ENCODE measurements around the gene ZBTB2.
"Not testable (repeated sequence)": the region's sequence is repeated elsewhere in the genome, so short reads cannot be mapped to it uniquely, and the experiment has no call there.

The ZBTB2 gene

DNA sequence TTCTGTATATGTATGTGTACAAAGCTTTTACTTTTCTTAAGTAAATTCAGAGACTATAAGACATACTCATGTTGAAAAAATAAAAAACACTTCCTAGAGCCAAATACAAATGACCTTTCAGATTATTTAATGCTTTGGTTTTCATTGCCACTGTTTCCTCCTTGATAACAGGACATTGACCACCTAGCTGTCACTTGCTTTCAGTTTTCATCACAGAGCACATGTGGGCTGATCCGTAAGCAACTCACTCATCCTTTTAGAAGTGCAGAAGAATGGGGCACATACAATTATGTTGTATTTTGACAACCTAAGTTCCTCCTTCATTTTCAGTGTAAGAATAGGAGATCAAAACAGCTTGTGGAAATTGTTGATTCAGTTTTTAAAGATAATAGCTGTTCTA lies 6.2 kb downstream of the ZBTB2 start:
- no peak overlapping the region for H3K9ac ChIP-seq
- no peaks in the 10 kb centered on the region for H3K36me3 ChIP-seq (ENCODE audit: insufficient read depth)
- H3K27me3 ChIP-seq (ENCODE audit: insufficient read depth, low read depth): no peaks in the 10 kb centered on the region
- H4K20me1 ChIP-seq (ENCODE audit: insufficient read depth): no peaks in the 10 kb centered on the region
- no peak overlapping the region for H3K4me3 ChIP-seq (IDR thresholded peaks at IDR 0.05; ENCODE audit: insufficient read depth, low read depth, low read length)
- no peak overlapping the region for H3K4me2 ChIP-seq
- peaks cover 55% of the 10 kb centered on the region for H3K4me1 ChIP-seq (ENCODE audit: low read depth, poor library complexity, severe bottlenecking)
- TF ChIP-seq, protein P1, sequence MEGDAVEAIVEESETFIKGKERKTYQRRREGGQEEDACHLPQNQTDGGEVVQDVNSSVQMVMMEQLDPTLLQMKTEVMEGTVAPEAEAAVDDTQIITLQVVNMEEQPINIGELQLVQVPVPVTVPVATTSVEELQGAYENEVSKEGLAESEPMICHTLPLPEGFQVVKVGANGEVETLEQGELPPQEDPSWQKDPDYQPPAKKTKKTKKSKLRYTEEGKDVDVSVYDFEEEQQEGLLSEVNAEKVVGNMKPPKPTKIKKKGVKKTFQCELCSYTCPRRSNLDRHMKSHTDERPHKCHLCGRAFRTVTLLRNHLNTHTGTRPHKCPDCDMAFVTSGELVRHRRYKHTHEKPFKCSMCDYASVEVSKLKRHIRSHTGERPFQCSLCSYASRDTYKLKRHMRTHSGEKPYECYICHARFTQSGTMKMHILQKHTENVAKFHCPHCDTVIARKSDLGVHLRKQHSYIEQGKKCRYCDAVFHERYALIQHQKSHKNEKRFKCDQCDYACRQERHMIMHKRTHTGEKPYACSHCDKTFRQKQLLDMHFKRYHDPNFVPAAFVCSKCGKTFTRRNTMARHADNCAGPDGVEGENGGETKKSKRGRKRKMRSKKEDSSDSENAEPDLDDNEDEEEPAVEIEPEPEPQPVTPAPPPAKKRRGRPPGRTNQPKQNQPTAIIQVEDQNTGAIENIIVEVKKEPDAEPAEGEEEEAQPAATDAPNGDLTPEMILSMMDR (conservative IDR thresholded peaks at IDR 0.05; ENCODE audit: low read depth, low read length): no peak
- H3K27ac ChIP-seq: no peak overlapping the region
- H3K79me2 ChIP-seq (ENCODE audit: insufficient read depth, low read depth): peaks cover 85% of the 10 kb centered on the region
- H2AFZ ChIP-seq (ENCODE audit: low read depth): no peak overlapping the region

DNA sequence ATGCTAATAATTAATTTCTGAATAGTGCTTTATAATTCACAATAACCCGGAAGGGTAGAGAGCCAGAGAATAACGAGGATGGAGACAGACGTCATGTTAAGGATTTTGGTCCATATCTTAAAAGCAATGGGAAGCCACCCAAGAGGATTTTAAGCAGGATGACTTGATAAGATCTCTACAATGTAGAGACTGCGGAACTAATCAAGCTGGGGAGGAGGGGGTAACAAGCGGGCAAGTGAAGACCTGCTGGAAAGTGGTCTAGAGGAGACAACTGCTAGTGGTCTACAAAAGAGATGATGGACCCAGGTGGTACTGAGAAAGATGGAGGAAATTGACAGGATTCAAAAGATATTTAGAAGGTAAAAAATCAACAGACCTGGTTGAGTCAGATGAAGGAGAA lies 7.2 kb downstream of the ZBTB2 start:
- no peak overlapping the region for H2AFZ ChIP-seq (ENCODE audit: low read depth)
- H3K4me3 ChIP-seq (IDR thresholded peaks at IDR 0.05; ENCODE audit: insufficient read depth, low read depth, low read length): no peak overlapping the region
- H3K4me1 ChIP-seq (ENCODE audit: low read depth, poor library complexity, severe bottlenecking): peaks cover 64% of the 10 kb centered on the region
- no peak overlapping the region for H3K9ac ChIP-seq
- H3K4me2 ChIP-seq: no peak overlapping the region
- no peak overlapping the region for H3K27ac ChIP-seq
- TF ChIP-seq, protein P1 (conservative IDR thresholded peaks at IDR 0.05; ENCODE audit: low read depth, low read length): no peak
- H3K79me2 ChIP-seq (ENCODE audit: insufficient read depth, low read depth): peaks cover 89% of the 10 kb centered on the region
- no peaks in the 10 kb centered on the region for H4K20me1 ChIP-seq (ENCODE audit: insufficient read depth)
- H3K27me3 ChIP-seq (ENCODE audit: insufficient read depth, low read depth): no peaks in the 10 kb centered on the region
- no peaks in the 10 kb centered on the region for H3K36me3 ChIP-seq (ENCODE audit: insufficient read depth)

DNA sequence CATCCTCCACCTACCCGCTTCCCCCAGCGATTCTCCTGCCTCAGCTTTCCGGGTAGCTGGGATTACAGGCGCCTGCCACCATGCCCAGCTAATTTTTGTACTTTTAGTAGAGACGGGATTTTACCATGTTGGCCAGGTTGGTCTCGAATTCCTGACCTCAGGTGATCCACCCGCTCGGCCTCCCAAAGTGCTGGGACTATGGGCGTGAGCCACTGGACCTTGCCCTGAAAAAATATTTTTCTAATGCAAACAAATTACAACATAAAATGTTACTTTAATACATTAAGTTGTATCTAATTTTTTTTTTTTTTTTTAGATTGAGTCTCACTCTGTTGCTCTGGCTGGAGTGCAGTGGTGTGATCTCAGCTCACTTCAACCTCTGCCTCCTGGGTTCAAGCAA lies 8.7 kb downstream of the ZBTB2 start:
- H2AFZ ChIP-seq (ENCODE audit: low read depth); H3K4me3 ChIP-seq (IDR thresholded peaks at IDR 0.05; ENCODE audit: insufficient read depth, low read depth, low read length); H3K27ac ChIP-seq; H3K36me3 ChIP-seq (ENCODE audit: insufficient read depth); H3K27me3 ChIP-seq (ENCODE audit: insufficient read depth, low read depth); H4K20me1 ChIP-seq (ENCODE audit: insufficient read depth); H3K4me2 ChIP-seq; H3K9ac ChIP-seq: not testable (repeated sequence)
- Histone ChIP-seq H3K4me1 (ENCODE audit: low read depth, poor library complexity, severe bottlenecking) (peaks cover 65% of the 10 kb centered on the region), H3K79me2 (ENCODE audit: insufficient read depth, low read depth) (peaks cover 89% of the 10 kb centered on the region)

DNA sequence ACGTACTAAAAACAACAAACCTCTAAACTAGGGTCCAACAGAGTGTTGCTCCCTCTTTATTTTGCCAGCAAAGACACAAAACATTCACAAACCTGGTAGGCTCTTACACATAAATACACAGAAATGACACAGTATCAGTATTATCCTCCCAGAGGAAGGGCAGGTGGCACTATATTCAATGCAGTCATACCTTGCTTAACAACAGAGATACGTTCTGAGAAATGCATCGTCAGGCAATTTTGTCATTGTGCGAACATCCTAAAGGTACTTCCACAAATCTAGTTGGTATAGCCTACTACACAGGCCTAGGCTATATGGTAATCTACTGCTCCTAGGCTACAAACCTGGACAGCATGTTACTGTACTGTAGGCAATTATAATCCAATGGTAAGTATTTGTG lies 9.6 kb downstream of the ZBTB2 start:
- Histone ChIP-seq H2AFZ (ENCODE audit: low read depth) (no peak overlapping the region), H3K4me1 (ENCODE audit: low read depth, poor library complexity, severe bottlenecking) (peaks cover 71% of the 10 kb centered on the region), H3K79me2 (ENCODE audit: insufficient read depth, low read depth) (peaks cover 89% of the 10 kb centered on the region), H4K20me1 (ENCODE audit: insufficient read depth) (no peaks in the 10 kb centered on the region), H3K36me3 (ENCODE audit: insufficient read depth) (no peaks in the 10 kb centered on the region), H3K4me3 (IDR thresholded peaks at IDR 0.05; ENCODE audit: insufficient read depth, low read depth, low read length) (no peak overlapping the region), H3K27me3 (ENCODE audit: insufficient read depth, low read depth) (no peaks in the 10 kb centered on the region), H3K4me2 (peak overlapping the region; percentile 29; the same call in 1 of the 2 replicates), H3K27ac (peak overlapping the region; percentile 93; the same call in 1 of the 2 replicates), H3K9ac (no peak overlapping the region)
- TF ChIP-seq, protein P1 (conservative IDR thresholded peaks at IDR 0.05; ENCODE audit: low read depth, low read length): no peak

DNA sequence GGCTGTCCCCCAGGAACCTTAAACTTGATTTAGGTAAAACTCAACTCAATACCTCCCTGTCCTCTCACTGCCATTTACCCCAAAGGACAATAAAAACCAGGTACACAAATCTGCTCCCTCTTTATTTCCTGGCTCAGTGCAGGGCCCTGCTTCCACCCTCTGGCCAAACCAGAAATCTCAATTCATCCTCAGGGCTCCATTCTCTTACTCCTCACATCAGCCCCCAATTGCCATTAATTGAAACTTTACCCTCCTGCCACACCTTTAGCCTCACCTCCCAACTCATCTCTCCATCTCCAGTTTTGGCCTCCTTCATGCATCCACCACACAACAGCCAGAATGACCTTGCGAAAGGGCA lies 10.5 kb downstream of the ZBTB2 start:
- TF ChIP-seq, protein P1 (conservative IDR thresholded peaks at IDR 0.05; ENCODE audit: low read depth, low read length): no peak
- Histone ChIP-seq H3K36me3 (ENCODE audit: insufficient read depth) (no peaks in the 10 kb centered on the region), H3K4me2 (peak overlapping the region; percentile 98), H3K9ac (peak overlapping the region; percentile 89), H3K27ac (peak overlapping the region; percentile 93), H3K4me3 (IDR thresholded peaks at IDR 0.05; ENCODE audit: insufficient read depth, low read depth, low read length) (no peak overlapping the region), H2AFZ (ENCODE audit: low read depth) (peak overlapping the region; percentile 57), H3K27me3 (ENCODE audit: insufficient read depth, low read depth) (no peaks in the 10 kb centered on the region), H4K20me1 (ENCODE audit: insufficient read depth) (no peaks in the 10 kb centered on the region), H3K4me1 (ENCODE audit: low read depth, poor library complexity, severe bottlenecking) (peaks cover 71% of the 10 kb centered on the region), H3K79me2 (ENCODE audit: insufficient read depth, low read depth) (peaks cover 89% of the 10 kb centered on the region)

All from KMS-11 (cell line).